ENCODE measurements around the gene GPC5. TPM values are rescaled to one million over a fixed set of nuclear protein-coding genes. Genes with fewer than 3 reads are reported as not detected.

The GPC5 gene
- polyA plus RNA-seq, 2 donors, result not detected

DNA sequence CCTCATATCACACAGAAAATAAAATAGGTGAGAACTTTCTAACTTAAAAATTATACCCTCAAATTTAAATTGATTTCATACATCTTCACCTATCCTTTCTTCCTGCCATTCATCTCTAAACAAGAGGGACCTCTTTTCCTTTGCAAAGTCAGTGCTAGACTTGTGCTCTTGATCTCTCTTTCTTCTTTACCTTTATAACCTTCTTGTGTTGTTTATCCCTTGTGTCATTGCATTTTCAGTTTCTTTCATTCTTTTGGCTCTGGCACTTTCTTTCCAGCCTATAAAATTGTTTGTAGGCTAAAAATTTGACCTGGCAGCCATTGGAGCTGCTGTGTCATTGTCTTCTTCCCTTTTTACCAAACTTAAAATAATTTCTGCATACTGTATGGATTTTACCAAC is 190.1 kb downstream of the GPC5 start:
- no peaks in the 10 kb centered on the region for H3K36me3 ChIP-seq (ENCODE audit: control insufficient read depth in 2 of 2, insufficient read depth in 2 of 2, low read length in 1 of 2)
- H3K4me3 ChIP-seq (ENCODE audit: low read depth in 1 of 2, low read length in 2 of 2), result no peak overlapping the region

DNA sequence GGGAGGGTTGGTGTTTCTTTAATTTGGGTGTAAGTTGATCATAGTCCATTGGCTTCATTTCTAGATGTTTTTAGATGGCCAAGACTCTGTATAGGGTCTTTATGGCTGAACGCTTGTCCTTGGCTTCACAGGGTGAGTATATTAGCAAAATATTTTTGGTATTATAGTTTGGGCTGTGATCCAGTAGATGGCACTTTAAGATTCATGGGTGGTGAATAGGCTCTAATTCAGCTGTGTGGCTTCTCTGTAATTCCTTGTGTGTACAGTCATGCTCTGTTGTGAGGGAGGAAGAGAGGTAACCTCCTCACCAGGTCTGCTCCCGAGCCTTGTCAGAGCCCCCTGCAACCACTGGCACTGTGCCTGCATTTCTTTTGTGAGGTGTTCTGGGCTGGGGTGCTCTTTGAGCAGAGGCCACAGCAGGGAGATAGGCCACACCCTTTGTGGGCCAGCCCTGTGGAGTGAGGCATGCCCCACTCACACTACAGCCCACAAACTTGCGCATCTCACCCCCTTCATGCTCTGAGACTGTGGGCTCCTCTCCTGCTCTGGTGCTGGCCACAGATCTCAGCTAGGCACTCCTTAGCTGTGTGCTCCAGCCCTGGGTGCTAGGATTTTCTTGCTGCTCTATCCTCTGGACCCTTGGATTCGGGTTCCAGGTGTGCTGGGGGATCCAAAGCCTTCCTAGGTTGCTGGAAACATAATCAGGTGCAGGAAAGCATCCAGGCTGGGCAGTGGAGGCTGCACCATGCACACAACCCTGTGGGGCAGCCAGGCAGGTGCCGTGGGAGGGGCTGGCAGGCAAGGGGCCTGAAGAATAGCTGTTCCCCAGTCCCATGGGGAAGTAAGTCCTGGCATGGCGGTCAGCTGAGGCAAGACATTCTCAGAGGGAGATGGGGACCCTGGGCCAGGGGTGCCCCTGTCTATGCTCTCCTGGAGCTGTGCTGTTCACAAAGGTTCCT is 193.9 kb downstream of the GPC5 start:
- peaks cover 2 to 6% of the 10 kb centered on the region in 2 donors for H3K9me3 ChIP-seq (ENCODE audit: control insufficient read depth in 2 of 2, insufficient read depth in 1 of 2, low read depth in 1 of 2, low read length in 1 of 2)
- H3K4me1 ChIP-seq (ENCODE audit: control insufficient read depth in 2 of 2, insufficient read depth in 2 of 2, low read length in 1 of 2), result no peaks in the 10 kb centered on the region
- H3K36me3 ChIP-seq (ENCODE audit: control insufficient read depth in 2 of 2, insufficient read depth in 2 of 2, low read length in 1 of 2), result no peaks in the 10 kb centered on the region
- H3K27me3 ChIP-seq (ENCODE audit: control insufficient read depth in 1 of 2, insufficient read depth in 2 of 2, low read length in 2 of 2), result no peaks in the 10 kb centered on the region
- 63 to 65% methylated on average over 6 of the region's 6 CpGs for WGBS, 2 donors
- H3K27ac ChIP-seq (ENCODE audit: low read depth in 2 of 2, low read length in 1 of 2), result no peak overlapping the region
- H3K4me3 ChIP-seq (ENCODE audit: low read depth in 1 of 2, low read length in 2 of 2), result no peak overlapping the region

More for the DNA sequence above, 190.1 kb downstream of the GPC5 start:
- Histone ChIP-seq H3K27me3 (ENCODE audit: control insufficient read depth in 1 of 2, insufficient read depth in 2 of 2, low read length in 2 of 2) (no peaks in the 10 kb centered on the region), H3K27ac (ENCODE audit: low read depth in 2 of 2, low read length in 1 of 2) (no peak overlapping the region), H3K4me1 (ENCODE audit: control insufficient read depth in 2 of 2, insufficient read depth in 2 of 2, low read length in 1 of 2) (no peaks in the 10 kb centered on the region), H3K9me3 (ENCODE audit: control insufficient read depth in 2 of 2, insufficient read depth in 1 of 2, low read depth in 1 of 2, low read length in 1 of 2) (peaks cover 2 to 6% of the 10 kb centered on the region in 2 donors)

GRCh38 chr13:91593456-91593855 is 195.0 kb downstream of the GPC5 start:
- WGBS, 2 donors, result 59 to 79% methylated on average over 1 of the region's 1 CpG
- H3K4me3 ChIP-seq (ENCODE audit: low read depth in 1 of 2, low read length in 2 of 2), result no peak overlapping the region

DNA sequence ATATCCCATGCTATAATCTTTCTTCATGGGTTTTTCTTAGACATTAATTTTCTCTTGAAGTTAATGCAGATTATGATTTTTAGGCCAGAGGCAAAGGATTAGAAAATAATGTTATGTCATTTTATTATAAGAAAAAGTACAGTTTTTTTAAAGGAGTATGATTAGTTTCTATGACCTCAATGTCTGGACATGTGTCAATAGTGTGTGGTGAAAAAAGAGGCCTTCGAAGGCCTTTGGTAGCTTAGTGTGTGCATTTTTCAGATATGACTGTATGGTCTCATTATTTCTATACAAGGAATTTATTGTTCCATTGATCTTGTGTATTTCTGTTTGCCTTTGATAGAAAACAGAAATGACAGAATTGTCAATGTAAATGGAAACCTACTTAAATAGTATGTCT is 195.6 kb downstream of the GPC5 start:
- WGBS, 2 donors, result 58 to 67% methylated on average over 1 of the region's 1 CpG
- H3K36me3 ChIP-seq (ENCODE audit: control insufficient read depth in 2 of 2, insufficient read depth in 2 of 2, low read length in 1 of 2), result no peaks in the 10 kb centered on the region
- H3K4me1 ChIP-seq (ENCODE audit: control insufficient read depth in 2 of 2, insufficient read depth in 2 of 2, low read length in 1 of 2), result no peaks in the 10 kb centered on the region
- no peaks in the 10 kb centered on the region for H3K27me3 ChIP-seq (ENCODE audit: control insufficient read depth in 1 of 2, insufficient read depth in 2 of 2, low read length in 2 of 2)
- no peak overlapping the region for H3K27ac ChIP-seq (ENCODE audit: low read depth in 2 of 2, low read length in 1 of 2)
- peaks cover 2 to 6% of the 10 kb centered on the region in 2 donors for H3K9me3 ChIP-seq (ENCODE audit: control insufficient read depth in 2 of 2, insufficient read depth in 1 of 2, low read depth in 1 of 2, low read length in 1 of 2)
- no peak overlapping the region for H3K4me3 ChIP-seq (ENCODE audit: low read depth in 1 of 2, low read length in 2 of 2)

More at GRCh38 chr13:91593456-91593855, 195.0 kb downstream of the GPC5 start:
- Histone ChIP-seq H3K9me3 (ENCODE audit: control insufficient read depth in 2 of 2, insufficient read depth in 1 of 2, low read depth in 1 of 2, low read length in 1 of 2) (peaks cover 2 to 6% of the 10 kb centered on the region in 2 donors), H3K4me1 (ENCODE audit: control insufficient read depth in 2 of 2, insufficient read depth in 2 of 2, low read length in 1 of 2) (no peaks in the 10 kb centered on the region), H3K27ac (ENCODE audit: low read depth in 2 of 2, low read length in 1 of 2) (no peak overlapping the region), H3K36me3 (ENCODE audit: control insufficient read depth in 2 of 2, insufficient read depth in 2 of 2, low read length in 1 of 2) (no peaks in the 10 kb centered on the region), H3K27me3 (ENCODE audit: control insufficient read depth in 1 of 2, insufficient read depth in 2 of 2, low read length in 2 of 2) (no peaks in the 10 kb centered on the region)

GRCh38 chr13:91595677-91596076 is 197.3 kb downstream of the GPC5 start:
- Histone ChIP-seq H3K4me1 (ENCODE audit: control insufficient read depth in 2 of 2, insufficient read depth in 2 of 2, low read length in 1 of 2) (no peaks in the 10 kb centered on the region), H3K27ac (ENCODE audit: low read depth in 2 of 2, low read length in 1 of 2) (no peak overlapping the region), H3K27me3 (ENCODE audit: control insufficient read depth in 1 of 2, insufficient read depth in 2 of 2, low read length in 2 of 2) (no peaks in the 10 kb centered on the region), H3K36me3 (ENCODE audit: control insufficient read depth in 2 of 2, insufficient read depth in 2 of 2, low read length in 1 of 2) (no peaks in the 10 kb centered on the region), H3K4me3 (ENCODE audit: low read depth in 1 of 2, low read length in 2 of 2) (no peak overlapping the region), H3K9me3 (ENCODE audit: control insufficient read depth in 2 of 2, insufficient read depth in 1 of 2, low read depth in 1 of 2, low read length in 1 of 2) (peaks cover 2 to 6% of the 10 kb centered on the region in 2 donors)
- WGBS, 2 donors, result 60 to 75% methylated on average over 2 of the region's 2 CpGs

DNA sequence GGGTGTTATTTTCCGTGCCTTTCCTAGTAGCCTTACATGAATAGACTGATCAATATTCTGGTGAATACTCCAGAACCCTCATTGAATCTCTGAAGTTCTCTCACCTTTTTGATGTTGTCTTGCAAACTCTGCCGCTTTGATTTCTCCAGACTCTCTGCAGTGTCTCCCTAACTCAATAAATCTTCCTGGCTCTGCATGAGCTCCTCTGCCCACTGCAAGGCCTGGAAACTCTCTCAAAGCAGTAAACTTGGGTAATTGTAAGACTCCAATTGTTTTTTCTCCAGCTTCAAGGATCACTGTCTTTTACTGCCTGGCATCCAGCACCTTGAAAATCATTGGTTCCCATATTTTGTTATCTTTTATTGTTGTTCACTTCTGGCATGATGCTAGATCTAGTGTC is 198.4 kb downstream of the GPC5 start:
- Histone ChIP-seq H3K27me3 (ENCODE audit: control insufficient read depth in 1 of 2, insufficient read depth in 2 of 2, low read length in 2 of 2) (no peaks in the 10 kb centered on the region), H3K9me3 (ENCODE audit: control insufficient read depth in 2 of 2, insufficient read depth in 1 of 2, low read depth in 1 of 2, low read length in 1 of 2) (peaks cover 2 to 6% of the 10 kb centered on the region in 2 donors), H3K36me3 (ENCODE audit: control insufficient read depth in 2 of 2, insufficient read depth in 2 of 2, low read length in 1 of 2) (no peaks in the 10 kb centered on the region), H3K4me1 (ENCODE audit: control insufficient read depth in 2 of 2, insufficient read depth in 2 of 2, low read length in 1 of 2) (no peaks in the 10 kb centered on the region), H3K27ac (ENCODE audit: low read depth in 2 of 2, low read length in 1 of 2) (no peak overlapping the region), H3K4me3 (ENCODE audit: low read depth in 1 of 2, low read length in 2 of 2) (no peak overlapping the region)
- WGBS, 2 donors, result 88 to 89% methylated on average over 2 of the region's 2 CpGs

DNA sequence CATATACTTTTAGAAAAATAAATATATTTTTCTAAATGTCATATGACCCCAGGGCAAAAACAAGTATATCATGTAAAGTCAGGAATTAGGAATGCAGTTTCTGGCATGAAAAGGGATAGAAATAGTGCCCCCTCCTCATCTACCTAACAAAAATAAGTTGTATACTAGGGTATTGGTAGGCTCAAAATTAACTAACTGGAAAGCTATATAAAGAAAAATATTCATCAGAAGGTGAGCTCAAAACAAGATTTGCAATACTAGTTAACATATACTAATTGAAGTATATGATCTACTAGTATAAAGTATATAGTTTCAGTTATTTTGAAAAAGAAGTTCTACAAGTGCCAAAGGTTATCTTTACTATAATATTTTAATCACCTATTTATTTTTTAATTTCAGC is 200.2 kb downstream of the GPC5 start:
- no peak overlapping the region for H3K4me3 ChIP-seq (ENCODE audit: low read depth in 1 of 2, low read length in 2 of 2)
- no peaks in the 10 kb centered on the region for H3K9me3 ChIP-seq (ENCODE audit: control insufficient read depth in 2 of 2, insufficient read depth in 1 of 2, low read depth in 1 of 2, low read length in 1 of 2)
- no peaks in the 10 kb centered on the region for H3K4me1 ChIP-seq (ENCODE audit: control insufficient read depth in 2 of 2, insufficient read depth in 2 of 2, low read length in 1 of 2)
- H3K27me3 ChIP-seq (ENCODE audit: control insufficient read depth in 1 of 2, insufficient read depth in 2 of 2, low read length in 2 of 2), result no peaks in the 10 kb centered on the region
- H3K27ac ChIP-seq (ENCODE audit: low read depth in 2 of 2, low read length in 1 of 2), result no peak overlapping the region
- H3K36me3 ChIP-seq (ENCODE audit: control insufficient read depth in 2 of 2, insufficient read depth in 2 of 2, low read length in 1 of 2), result no peaks in the 10 kb centered on the region

- no peak overlapping the region for H3K4me3 ChIP-seq (ENCODE audit: low read depth in 1 of 2, low read length in 2 of 2)
- no peaks in the 10 kb centered on the region for H3K36me3 ChIP-seq (ENCODE audit: control insufficient read depth in 2 of 2, insufficient read depth in 2 of 2, low read length in 1 of 2)
- WGBS, 2 donors, result 78 to 80% methylated on average over 9 of the region's 9 CpGs
- no peaks in the 10 kb centered on the region for H3K9me3 ChIP-seq (ENCODE audit: control insufficient read depth in 2 of 2, insufficient read depth in 1 of 2, low read depth in 1 of 2, low read length in 1 of 2)
- H3K4me1 ChIP-seq (ENCODE audit: control insufficient read depth in 2 of 2, insufficient read depth in 2 of 2, low read length in 1 of 2), result no peaks in the 10 kb centered on the region
- no peak overlapping the region for H3K27ac ChIP-seq (ENCODE audit: low read depth in 2 of 2, low read length in 1 of 2)
- H3K27me3 ChIP-seq (ENCODE audit: control insufficient read depth in 1 of 2, insufficient read depth in 2 of 2, low read length in 2 of 2), result no peaks in the 10 kb centered on the region
These were observed 202.9 kb downstream of the GPC5 start for GRCh38 chr13:91601273-91601672.

GRCh38 chr13:91601807-91602206 is 203.4 kb downstream of the GPC5 start:
- H3K4me3 ChIP-seq (ENCODE audit: low read depth in 1 of 2, low read length in 2 of 2), result no peak overlapping the region
- H3K27me3 ChIP-seq (ENCODE audit: control insufficient read depth in 1 of 2, insufficient read depth in 2 of 2, low read length in 2 of 2), result no peaks in the 10 kb centered on the region
- H3K4me1 ChIP-seq (ENCODE audit: control insufficient read depth in 2 of 2, insufficient read depth in 2 of 2, low read length in 1 of 2), result no peaks in the 10 kb centered on the region
- H3K27ac ChIP-seq (ENCODE audit: low read depth in 2 of 2, low read length in 1 of 2), result no peak overlapping the region
- 88 to 90% methylated on average over 3 of the region's 3 CpGs for WGBS, 2 donors
- no peaks in the 10 kb centered on the region for H3K36me3 ChIP-seq (ENCODE audit: control insufficient read depth in 2 of 2, insufficient read depth in 2 of 2, low read length in 1 of 2)
- no peaks in the 10 kb centered on the region for H3K9me3 ChIP-seq (ENCODE audit: control insufficient read depth in 2 of 2, insufficient read depth in 1 of 2, low read depth in 1 of 2, low read length in 1 of 2)

DNA sequence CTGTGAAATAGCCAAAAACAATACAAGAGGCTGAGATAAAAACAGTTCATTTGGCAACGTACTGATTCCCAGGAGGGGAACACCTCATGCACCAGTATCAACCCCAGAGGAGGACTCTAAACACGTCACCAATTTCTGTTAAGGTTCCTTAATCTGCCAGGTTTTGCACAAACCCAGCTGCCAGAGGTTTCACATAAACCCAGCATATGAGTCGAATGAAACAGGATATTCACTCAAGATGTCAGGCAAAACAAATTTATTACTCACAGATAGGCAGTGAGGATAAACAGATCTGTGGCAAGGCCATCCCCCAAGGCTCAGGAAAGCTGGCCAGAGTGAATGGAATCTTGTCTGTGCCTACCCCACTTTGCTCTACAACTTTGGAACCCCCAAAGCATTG is 210.9 kb downstream of the GPC5 start:
- Histone ChIP-seq H3K27me3 (ENCODE audit: control insufficient read depth in 1 of 2, insufficient read depth in 2 of 2, low read length in 2 of 2) (no peaks in the 10 kb centered on the region), H3K36me3 (ENCODE audit: control insufficient read depth in 2 of 2, insufficient read depth in 2 of 2, low read length in 1 of 2) (no peaks in the 10 kb centered on the region), H3K4me1 (ENCODE audit: control insufficient read depth in 2 of 2, insufficient read depth in 2 of 2, low read length in 1 of 2) (no peaks in the 10 kb centered on the region), H3K27ac (ENCODE audit: low read depth in 2 of 2, low read length in 1 of 2) (no peak overlapping the region), H3K9me3 (ENCODE audit: control insufficient read depth in 2 of 2, insufficient read depth in 1 of 2, low read depth in 1 of 2, low read length in 1 of 2) (no peaks in the 10 kb centered on the region), H3K4me3 (ENCODE audit: low read depth in 1 of 2, low read length in 2 of 2) (no peak overlapping the region)
- WGBS, 2 donors, result 34 to 50% methylated on average over 3 of the region's 3 CpGs

Data from esophagus (tissue), 2 donors.